Gastroesophageal sphincter (tissue), 4 donors: ENCODE results near the gene FAM168B. TPM values are rescaled to one million over a fixed set of nuclear protein-coding genes. Genes with fewer than 3 reads are reported as not detected.

ENCODE experiments used
- ATAC-seq: fragments of 150-250 bp; one replicate; pipeline ENCODE4 v1.9.1; 2016; ENCODE audit warnings: mild to moderate bottlenecking, moderate library complexity
- H3K27ac ChIP-seq, 4 donors: fragments of 200-600 bp; sonication (generic) in 3 of 4; 1 replicate in 3 of 4; 2 replicates in 1 of 4; pipeline ENCODE4 v1.5.1; 2016 to 2019
- H3K27me3 ChIP-seq: fragments of 200-600 bp; sonication (generic); one replicate; pipeline ENCODE4 v1.5.1; 2019
- H3K36me3 ChIP-seq, 2 donors: fragments of 200-600 bp; sonication (generic); one replicate each; pipeline ENCODE4 v1.5.1; 2019; ENCODE audit warnings: control low read depth in 1 of 2
- H3K4me1 ChIP-seq, 3 donors: fragments of 200-600 bp; sonication (generic); 1 replicate in 2 of 3; 2 replicates in 1 of 3; pipeline ENCODE4 v1.5.1; 2016 to 2019; ENCODE audit warnings: control low read depth in 2 of 3
- H3K4me3 ChIP-seq, 2 donors: fragments of 200-600 bp; sonication (generic); one replicate each; pipeline ENCODE4 v1.5.1; 2019; ENCODE audit warnings: mild to moderate bottlenecking in 1 of 2, moderate library complexity in 1 of 2
- H3K9me3 ChIP-seq, 3 donors: fragments of 200-600 bp; sonication (generic); one replicate each; pipeline ENCODE4 v1.5.1; 2017 to 2019; ENCODE audit warnings: control low read depth in 2 of 3
- CTCF ChIP-seq, 4 experiments: fragments of 200-600 bp in 2 of 4; fragments of 450-650 bp in 2 of 4; sonication (generic) in 1 of 4; IDR thresholded peaks; one replicate each; pipeline ENCODE4 v1.5.1; 2017 to 2019; ENCODE audit warnings: antibody characterized with exemption in 4 of 4, mild to moderate bottlenecking in 2 of 4, moderate library complexity in 2 of 4
- EP300 ChIP-seq: sonication (generic); formaldehyde crosslinking; IDR thresholded peaks from one replicate; pipeline ENCODE4 v1.6.1; 2017; ENCODE audit warnings: antibody characterized with exemption, mild to moderate bottlenecking
- POLR2A ChIP-seq, 2 donors: fragments of 450-650 bp; IDR thresholded peaks; one replicate each; pipeline ENCODE4 v1.6.1; 2017; ENCODE audit warnings: antibody characterized with exemption in 2 of 2, mild to moderate bottlenecking in 2 of 2, moderate library complexity in 1 of 2
- POLR2AphosphoS5 ChIP-seq: sonication (generic); formaldehyde crosslinking; IDR thresholded peaks from one replicate; pipeline ENCODE4 v1.6.1; 2017; ENCODE audit warnings: antibody characterized with exemption
- WGBS, 2 donors: methylation state at CpG; one replicate each; pipeline ENCODE4 v1.1.5; 2018; ENCODE audit warnings: low coverage in 1 of 2; 5-methylcytosine and 5-hydroxymethylcytosine counted together
- total RNA-seq, 4 donors: library from RNA; depleted of rRNA; stranded (reverse); fragments of >200 nt; gene quantifications; one replicate each; pipeline ENCODE4 v1.1.0, GENCODE V29; 2016

The FAM168B gene
- total RNA-seq, 4 donors from 2014 or later, result 184 to 244 (median 198) TPM

DNA sequence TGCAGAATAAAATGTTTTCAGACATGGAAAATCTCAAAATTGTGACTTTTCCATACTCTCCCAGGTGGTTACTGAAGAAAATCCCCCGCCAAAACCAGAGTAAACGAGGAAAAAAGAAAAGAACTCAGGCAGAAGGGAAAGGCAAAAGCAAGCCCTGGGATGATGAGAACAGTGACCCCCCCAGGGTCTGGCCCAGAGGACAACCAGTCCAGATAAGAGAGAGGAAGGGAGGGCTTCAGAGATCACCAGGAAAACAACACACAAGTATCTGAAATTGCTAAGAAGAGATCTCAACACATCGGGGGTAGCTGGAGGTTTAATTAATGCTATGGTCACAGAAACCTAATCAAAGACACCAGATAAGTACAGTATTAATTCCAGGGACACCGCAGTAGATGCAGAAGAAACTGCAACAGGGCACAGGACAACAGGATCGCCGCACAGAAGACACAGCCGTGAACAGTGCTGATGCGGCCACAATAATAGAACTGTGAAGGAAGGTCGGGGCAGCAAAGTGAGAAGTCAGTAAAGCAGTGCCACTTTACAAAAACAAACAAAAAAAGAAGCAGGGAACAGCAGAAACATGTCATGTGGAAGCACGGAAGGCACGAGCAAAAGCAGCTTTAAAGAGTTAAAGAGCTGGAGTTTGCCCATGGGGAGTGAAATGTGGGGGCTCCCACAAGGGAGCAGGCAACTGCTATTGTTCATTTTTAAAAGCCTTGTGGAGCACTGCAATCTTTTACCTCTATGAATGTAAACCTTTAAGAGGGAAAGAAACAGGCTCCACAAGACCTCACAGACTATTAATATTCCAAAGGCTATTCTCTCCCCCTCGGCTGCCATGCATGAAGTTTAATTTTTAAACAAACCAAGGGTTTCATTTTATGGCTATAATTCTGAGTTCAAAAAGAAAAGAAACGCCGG is 28.4 kb downstream of the FAM168B start:
- Histone ChIP-seq H3K27ac (no peak overlapping the region), H3K4me3 (no peak overlapping the region), H3K9me3 (no peaks in the 10 kb centered on the region), H3K36me3 (peaks cover 0 to 45% of the 10 kb centered on the region in 2 donors), H3K27me3 (no peaks in the 10 kb centered on the region), H3K4me1 (peaks cover 0 to 50% (median 4%) of the 10 kb centered on the region in 3 donors)
- WGBS, 2 donors, result 47 to 67% methylated on average over 7 to 13 of the region's 14 CpGs
- TF ChIP-seq POLR2A (IDR thresholded peaks at IDR 0.05), result no peak
- no peak for TF ChIP-seq EP300
- no peak for TF ChIP-seq POLR2AphosphoS5
- no peak for TF ChIP-seq CTCF (IDR thresholded peaks at IDR 0.05)
- ATAC-seq, result no peak

DNA sequence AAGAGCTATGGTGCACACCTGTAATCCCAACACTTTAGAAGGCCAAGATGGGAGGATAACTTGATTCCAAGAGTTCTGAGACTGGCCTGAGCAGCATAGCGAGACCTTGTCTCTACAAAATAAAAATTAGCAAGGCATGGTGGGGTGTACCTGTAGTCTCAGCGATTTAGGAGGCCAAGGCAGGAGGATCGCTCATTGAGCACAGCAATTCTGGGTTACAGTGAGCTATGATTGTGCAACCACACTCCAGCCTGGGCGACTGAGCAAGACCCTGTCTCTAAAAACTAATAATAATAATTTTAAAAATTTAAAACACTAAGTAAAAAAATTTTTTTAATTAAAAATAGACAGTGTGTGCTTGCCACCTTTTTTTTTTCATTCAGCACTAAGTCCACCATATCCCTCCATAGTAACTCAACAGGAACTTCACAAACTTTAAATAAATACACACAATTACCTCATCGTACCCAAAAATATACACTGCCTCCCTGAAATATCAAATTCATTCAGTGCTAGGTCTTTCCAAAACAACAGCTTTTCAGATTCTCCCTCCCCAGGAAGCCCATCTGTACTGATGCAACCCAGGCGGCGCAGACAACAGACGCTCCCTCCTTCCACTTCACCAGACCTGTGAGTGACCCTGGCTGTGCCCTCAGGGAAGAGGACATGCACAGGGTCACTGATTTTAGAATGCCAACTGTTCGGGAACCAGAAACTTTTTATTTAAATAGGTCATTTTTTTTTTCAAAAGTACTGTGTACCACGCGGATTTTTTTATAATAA is 29.6 kb downstream of the FAM168B start:
- H3K4me1 ChIP-seq, result peaks cover 0 to 59% (median 4%) of the 10 kb centered on the region in 3 donors
- peaks cover 0 to 42% of the 10 kb centered on the region in 2 donors for H3K36me3 ChIP-seq
- H3K4me3 ChIP-seq, result no peak overlapping the region
- no peak for TF ChIP-seq POLR2AphosphoS5
- no peak for TF ChIP-seq EP300
- TF ChIP-seq POLR2A (IDR thresholded peaks at IDR 0.05), result no peak
- TF ChIP-seq CTCF (IDR thresholded peaks at IDR 0.05), result no peak
- H3K9me3 ChIP-seq, result no peaks in the 10 kb centered on the region
- ATAC-seq, result no peak
- H3K27ac ChIP-seq, result no peak overlapping the region
- WGBS, 2 donors, result 78 to 81% methylated on average over 10 to 11 of the region's 11 CpGs
- H3K27me3 ChIP-seq, result no peaks in the 10 kb centered on the region

GRCh38 chr2:131058920-131059319 is 34.3 kb downstream of the FAM168B start:
- H3K27ac ChIP-seq, result no peak overlapping the region
- no peak for ATAC-seq
- 43 to 88% methylated on average over 3 to 4 of the region's 4 CpGs for WGBS, 2 donors
- no peak overlapping the region for H3K4me3 ChIP-seq
- H3K4me1 ChIP-seq, result peaks cover 0 to 68% (median 5%) of the 10 kb centered on the region in 3 donors
- H3K9me3 ChIP-seq, result no peaks in the 10 kb centered on the region
- H3K27me3 ChIP-seq, result no peaks in the 10 kb centered on the region
- H3K36me3 ChIP-seq, result peaks cover 0 to 47% of the 10 kb centered on the region in 2 donors
- TF ChIP-seq CTCF (IDR thresholded peaks at IDR 0.05) (no peak), POLR2AphosphoS5 (no peak), EP300 (no peak), POLR2A (IDR thresholded peaks at IDR 0.05) (no peak)

DNA sequence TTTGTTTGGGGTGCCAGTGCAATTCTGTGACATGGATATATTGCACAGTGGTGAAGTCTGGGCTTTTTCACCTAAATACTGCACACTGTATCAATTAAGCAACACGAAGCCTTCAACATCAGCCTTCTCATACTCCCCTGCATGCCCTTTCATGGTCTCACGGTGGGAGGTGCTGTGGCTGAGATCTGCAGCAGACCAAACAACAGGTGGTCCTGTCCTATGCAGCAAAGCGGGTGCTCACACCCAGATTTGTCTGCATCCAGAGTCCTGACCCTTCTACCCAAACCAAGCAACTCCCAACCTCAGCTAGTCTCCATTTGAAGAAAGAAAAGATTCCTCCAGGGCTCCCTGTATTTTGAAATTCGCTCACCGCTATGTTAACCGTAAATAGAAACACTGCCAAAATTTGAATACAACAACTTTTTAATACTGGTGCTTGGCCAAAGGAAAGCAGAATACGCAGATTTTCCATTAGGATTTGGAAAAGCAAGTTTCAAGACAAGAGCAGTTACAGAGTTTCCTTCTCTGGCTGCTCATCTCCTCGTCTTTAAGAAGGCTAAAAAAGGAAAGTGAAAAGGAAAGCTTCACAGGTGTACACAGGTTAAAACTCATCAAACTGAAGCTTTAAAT is 34.9 kb downstream of the FAM168B start:
- TF ChIP-seq EP300, result no peak
- TF ChIP-seq CTCF (IDR thresholded peaks at IDR 0.05), result no peak
- TF ChIP-seq POLR2A (IDR thresholded peaks at IDR 0.05), result no peak
- TF ChIP-seq POLR2AphosphoS5, result no peak
- no peak for ATAC-seq
- no peaks in the 10 kb centered on the region for H3K27me3 ChIP-seq
- peaks cover 0 to 53% of the 10 kb centered on the region in 2 donors for H3K36me3 ChIP-seq
- no peak overlapping the region for H3K27ac ChIP-seq
- peaks cover 0 to 63% (median 5%) of the 10 kb centered on the region in 3 donors for H3K4me1 ChIP-seq
- H3K4me3 ChIP-seq, result no peak overlapping the region
- H3K9me3 ChIP-seq, result no peaks in the 10 kb centered on the region
- 34 to 63% methylated on average over 4 to 8 of the region's 8 CpGs for WGBS, 2 donors
